Pulmonary artery endothelial cell (primary cell): Measurements from ENCODE around the gene TPK1. TPM values are rescaled to one million over a fixed set of nuclear protein-coding genes. Genes with fewer than 3 reads are reported as not detected.

ENCODE experiments used
- DNase-seq: peaks from one replicate; pipeline ENCODE4 v3.0.0-alpha.2; 2011; ENCODE audit warnings: low read depth, low spot score
- total RNA-seq: library from RNA; depleted of rRNA; stranded (reverse); fragments of >200 nt; gene quantifications from 2 replicates; pipeline ENCODE4 v1.2.3, GENCODE V29; 2014

The TPK1 gene
- total RNA-seq, 1 donor from 2014 or later: 17.5 TPM

GRCh38 chr7:144415858-144416257 lies 420.0 kb downstream of the TPK1 start:
- no peak for DNase-seq

- no peak for DNase-seq
Measured at GRCh38 chr7:144414815-144415214, 421.0 kb downstream of the TPK1 start.

- DNase-seq: no peak
Measured at GRCh38 chr7:144410441-144410840, 425.4 kb downstream of the TPK1 start.

GRCh38 chr7:144408121-144408520 lies 427.7 kb downstream of the TPK1 start:
- DNase-seq: no peak

- no peak for DNase-seq
Measured at GRCh38 chr7:144407266-144407931, 428.5 kb downstream of the TPK1 start.

GRCh38 chr7:144404946-144405345 lies 430.9 kb downstream of the TPK1 start:
- no peak for DNase-seq

GRCh38 chr7:144403649-144404061 lies 432.2 kb downstream of the TPK1 start, which contains the start of gene NOBOX:
Gene NOBOX, minus strand, starts transcription at chr7:144403693.
- DNase-seq: no peak

GRCh38 chr7:144403102-144403501 lies 432.8 kb downstream of the TPK1 start:
- DNase-seq: no peak
